Fibroblast of lung (primary cell): ENCODE data around the gene IMP4. TPM values are rescaled to one million over a fixed set of nuclear protein-coding genes. Genes with fewer than 3 reads are reported as not detected.

Experiments used
- DNase-seq, 2 donors: peaks; one replicate each; pipeline versions ENCODE4 v3.0.0 to v3.0.0-alpha.2; 2010; ENCODE audit warnings: low read depth in 2 of 2
- H2AFZ ChIP-seq: 2 replicates; pipeline ENCODE4 v1.5.1; 2012; ENCODE audit warnings: low read length, control low read depth, inconsistent platforms
- H3K27ac ChIP-seq: 2 replicates; pipeline ENCODE4 v1.5.1; 2011; ENCODE audit warnings: low read length, control low read depth; ENCODE audit not compliant: insufficient read depth
- H3K27me3 ChIP-seq: 2 replicates; pipeline ENCODE4 v1.5.1; 2011; ENCODE audit warnings: mild to moderate bottlenecking, low read length; ENCODE audit not compliant: control insufficient read depth, insufficient read depth
- H3K36me3 ChIP-seq: 2 replicates; pipeline ENCODE4 v1.5.1; 2011; ENCODE audit warnings: low read length; ENCODE audit not compliant: control insufficient read depth, insufficient read depth
- H3K4me1 ChIP-seq: 2 replicates; pipeline ENCODE4 v1.5.1; 2011; ENCODE audit warnings: low read length; ENCODE audit not compliant: control insufficient read depth, insufficient read depth; ENCODE audit errors: extremely low read depth
- H3K4me2 ChIP-seq: 2 replicates; pipeline ENCODE4 v1.5.1; 2011; ENCODE audit warnings: low read length, control low read depth; ENCODE audit not compliant: insufficient read depth; ENCODE audit errors: extremely low read depth
- H3K4me3 ChIP-seq, 4 experiments: fragments of 200-600 bp in 1 of 4; sonication (generic) in 1 of 4; replicated peaks in 1 of 4; 2 replicates each; pipeline ENCODE4 v1.5.1; 2011 to 2016; ENCODE audit warnings: low read length in 4 of 4, low read depth in 3 of 4, mild to moderate bottlenecking in 3 of 4, control low read depth in 2 of 4, inconsistent platforms in 1 of 4, mixed read lengths in 1 of 4; ENCODE audit not compliant: insufficient read depth in 1 of 4; ENCODE audit errors: control extremely low read depth in 1 of 4
- H3K79me2 ChIP-seq: 2 replicates; pipeline ENCODE4 v1.5.1; 2012; ENCODE audit warnings: mild to moderate bottlenecking, low read length, inconsistent platforms; ENCODE audit not compliant: control insufficient read depth, insufficient read depth
- H3K9ac ChIP-seq: 2 replicates; pipeline ENCODE4 v1.5.1; 2011; ENCODE audit warnings: mild to moderate bottlenecking, low read length, control low read depth; ENCODE audit not compliant: insufficient read depth
- H3K9me3 ChIP-seq: 2 replicates; pipeline ENCODE4 v1.5.1; 2012; ENCODE audit warnings: low read depth, low read length; ENCODE audit not compliant: control insufficient read depth, insufficient read depth
- H4K20me1 ChIP-seq: 2 replicates; pipeline ENCODE4 v1.5.1; 2011; ENCODE audit warnings: low read length; ENCODE audit not compliant: control insufficient read depth, insufficient read depth; ENCODE audit errors: extremely low read depth
- CTCF ChIP-seq, 2 donors: IDR thresholded peaks in 1 of 2; conservative IDR thresholded peaks in 1 of 2; 1 replicate in 1 of 2; 2 replicates in 1 of 2; pipeline ENCODE4 v1.5.1; 2011 to 2012; ENCODE audit warnings: low read length in 2 of 2, control low read depth in 1 of 2, inconsistent platforms in 1 of 2, low read depth in 1 of 2, mild to moderate bottlenecking in 1 of 2
- EZH2 ChIP-seq: IDR thresholded peaks from 2 replicates; pipeline ENCODE4 v1.5.1; 2012; ENCODE audit warnings: low read length, control low read depth, mild to moderate bottlenecking; ENCODE audit errors: missing control alignments
- polyA plus RNA-seq, 2 donors: library from polyadenylated mRNA; depleted of rRNA in 1 of 2; stranded (reverse) in 1 of 2; unstranded in 1 of 2; fragments of >200 nt; gene quantifications; 2 replicates each; pipeline ENCODE4 v1.2.1, GENCODE V29; 2011 to 2012; ENCODE audit warnings: missing spikeins in 1 of 2
- total RNA-seq: library from RNA; depleted of rRNA; stranded (reverse); fragments of >200 nt; gene quantifications from 2 replicates; pipeline ENCODE4 v1.2.1, GENCODE V29; 2014

The IMP4 gene
- total and polyA plus RNA-seq, 2 donors (not counting 1 experiment from before 2014, with no cell fraction given): 46.3 to 58.0 TPM

- H3K27ac ChIP-seq: no peak overlapping the region
- H3K4me3 ChIP-seq: no peak overlapping the region
- no peak overlapping the region for H3K4me2 ChIP-seq
- H3K9ac ChIP-seq: no peak overlapping the region
- no peaks in the 10 kb centered on the region for H3K79me2 ChIP-seq
- no peaks in the 10 kb centered on the region for H3K9me3 ChIP-seq
- DNase-seq: no peak
- H3K27me3 ChIP-seq: no peaks in the 10 kb centered on the region
- peaks cover 6% of the 10 kb centered on the region for H3K4me1 ChIP-seq
- no peaks in the 10 kb centered on the region for H3K36me3 ChIP-seq
- TF ChIP-seq CTCF (conservative IDR thresholded peaks at IDR 0.05 in 1 of 2, IDR thresholded peaks at IDR 0.05 in 1 of 2; ENCODE audit: low read depth in 1 of 2, low read length in 2 of 2) (no peak), EZH2 (no peak)
- no peaks in the 10 kb centered on the region for H4K20me1 ChIP-seq
- no peak overlapping the region for H2AFZ ChIP-seq
Observed at GRCh38 chr2:130387071-130387400, 44.3 kb downstream of the IMP4 start.

GRCh38 chr2:130387804-130388203 is 45.1 kb downstream of the IMP4 start:
- Histone ChIP-seq H3K79me2 (no peaks in the 10 kb centered on the region), H3K4me1 (peaks cover 6% of the 10 kb centered on the region), H2AFZ (no peak overlapping the region), H4K20me1 (no peaks in the 10 kb centered on the region), H3K27ac (no peak overlapping the region), H3K36me3 (no peaks in the 10 kb centered on the region), H3K9me3 (no peaks in the 10 kb centered on the region), H3K4me2 (no peak overlapping the region), H3K9ac (no peak overlapping the region), H3K4me3 (no peak overlapping the region), H3K27me3 (no peaks in the 10 kb centered on the region)
- no peak for DNase-seq
- TF ChIP-seq CTCF (conservative IDR thresholded peaks at IDR 0.05 in 1 of 2, IDR thresholded peaks at IDR 0.05 in 1 of 2; ENCODE audit: low read depth in 1 of 2, low read length in 2 of 2) (no peak), EZH2 (no peak)

- Histone ChIP-seq H3K36me3 (no peaks in the 10 kb centered on the region), H3K4me1 (peaks cover 6% of the 10 kb centered on the region), H3K27ac (no peak overlapping the region), H4K20me1 (no peaks in the 10 kb centered on the region), H3K9ac (no peak overlapping the region), H3K4me2 (no peak overlapping the region), H3K9me3 (no peaks in the 10 kb centered on the region), H3K79me2 (no peaks in the 10 kb centered on the region), H2AFZ (no peak overlapping the region), H3K27me3 (no peaks in the 10 kb centered on the region), H3K4me3 (no peak overlapping the region)
- peak in 1 of 2 donors; percentile 19 for DNase-seq
- no peak for TF ChIP-seq CTCF (conservative IDR thresholded peaks at IDR 0.05 in 1 of 2, IDR thresholded peaks at IDR 0.05 in 1 of 2; ENCODE audit: low read depth in 1 of 2, low read length in 2 of 2)
- no peak for TF ChIP-seq EZH2
Observed at GRCh38 chr2:130388221-130388907, 45.7 kb downstream of the IMP4 start.
